GM06990 (cell line): ENCODE results near the gene AKAP5.
"Not testable (repeated sequence)": the region's sequence is repeated elsewhere in the genome, so short reads cannot be mapped to it uniquely, and the experiment has no call there.

ENCODE experiments used
- DNase-seq: peaks from one replicate; pipeline ENCODE4 v3.0.0-alpha.2; 2011; ENCODE audit not compliant: insufficient read length; ENCODE audit errors: extremely low read depth
- H3K27me3 ChIP-seq: replicated peaks from 2 replicates; pipeline ENCODE4 v1.6.0; 2011; ENCODE audit warnings: low read length; ENCODE audit not compliant: control insufficient read depth, insufficient read depth
- H3K36me3 ChIP-seq: 2 replicates; pipeline ENCODE4 v1.5.1; 2011; ENCODE audit warnings: low read length; ENCODE audit not compliant: control insufficient read depth, insufficient read depth
- H3K4me3 ChIP-seq: replicated peaks from 2 replicates; pipeline ENCODE4 v1.5.1; 2011; ENCODE audit warnings: low read depth, mild to moderate bottlenecking, control low read depth, low read length
- CTCF ChIP-seq: IDR thresholded peaks from 2 replicates; pipeline ENCODE4 v1.5.1; 2011; ENCODE audit warnings: low read length, control low read depth, mild to moderate bottlenecking, inconsistent platforms; ENCODE audit not compliant: insufficient read depth, poor library complexity, severe bottlenecking

The AKAP5 gene

GRCh38 chr14:64516969-64517368 lies 51.7 kb downstream of the AKAP5 start:
- Histone ChIP-seq H3K36me3 (peaks cover 2% of the 10 kb centered on the region), H3K27me3 (no peaks in the 10 kb centered on the region), H3K4me3 (no peak overlapping the region)
- no peak for TF ChIP-seq CTCF
- no peak for DNase-seq

GRCh38 chr14:64517667-64518066 lies 52.4 kb downstream of the AKAP5 start:
- not testable (repeated sequence) for H3K4me3 ChIP-seq, DNase-seq, H3K36me3 ChIP-seq, H3K27me3 ChIP-seq

DNA sequence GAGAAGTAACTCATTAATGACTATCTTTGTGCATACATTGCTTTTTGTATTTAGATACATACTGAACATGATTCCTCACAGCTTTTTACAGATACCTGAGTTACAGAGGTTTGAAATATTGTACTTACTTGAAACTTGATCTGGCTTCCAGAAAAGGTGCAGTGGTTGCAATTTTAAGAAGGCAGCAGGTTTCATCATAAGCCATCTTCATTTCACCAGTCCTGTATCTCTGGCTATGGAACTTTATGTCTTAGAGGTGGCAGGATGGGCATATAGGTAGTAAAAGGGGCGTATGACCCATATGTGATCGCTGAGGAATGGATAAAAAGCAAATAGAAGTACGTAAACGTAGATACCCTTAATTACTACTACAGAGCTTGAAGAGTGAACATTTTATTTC lies 52.9 kb downstream of the AKAP5 start:
- TF ChIP-seq CTCF, result no peak
- Histone ChIP-seq H3K36me3 (peaks cover 3% of the 10 kb centered on the region), H3K4me3 (no peak overlapping the region), H3K27me3 (no peaks in the 10 kb centered on the region)
- DNase-seq, result no peak

- no peaks in the 10 kb centered on the region for H3K27me3 ChIP-seq
- peaks cover 3% of the 10 kb centered on the region for H3K36me3 ChIP-seq
- TF ChIP-seq CTCF, result no peak
- no peak overlapping the region for H3K4me3 ChIP-seq
- DNase-seq, result no peak
Observed at GRCh38 chr14:64520699-64521098, 55.4 kb downstream of the AKAP5 start.

DNA sequence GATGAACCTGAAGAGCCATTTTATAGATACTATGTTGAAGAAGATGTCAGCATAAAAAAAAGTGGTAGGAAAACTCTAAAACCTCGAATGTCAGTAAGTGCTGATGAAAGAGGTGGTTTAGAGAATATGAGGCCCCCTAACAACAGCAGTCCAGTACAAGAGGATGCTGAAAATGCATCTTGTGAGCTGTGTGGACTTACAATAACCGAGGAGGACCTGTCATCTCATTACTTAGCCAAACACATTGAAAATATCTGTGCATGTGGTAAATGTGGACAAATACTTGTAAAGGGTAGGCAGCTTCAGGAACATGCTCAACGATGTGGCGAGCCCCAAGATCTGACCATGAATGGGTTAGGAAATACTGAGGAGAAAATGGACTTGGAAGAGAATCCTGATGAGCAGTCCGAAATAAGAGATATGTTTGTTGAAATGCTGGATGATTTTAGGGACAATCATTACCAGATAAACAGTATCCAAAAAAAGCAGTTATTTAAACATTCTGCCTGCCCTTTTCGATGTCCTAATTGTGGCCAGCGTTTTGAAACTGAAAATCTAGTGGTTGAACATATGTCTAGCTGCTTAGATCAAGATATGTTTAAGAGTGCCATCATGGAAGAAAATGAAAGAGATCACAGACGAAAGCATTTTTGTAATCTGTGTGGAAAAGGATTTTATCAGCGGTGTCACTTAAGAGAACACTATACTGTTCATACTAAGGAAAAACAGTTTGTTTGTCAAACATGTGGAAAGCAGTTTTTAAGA lies 57.5 kb downstream of the AKAP5 start:
- DNase-seq, result no peak
- Histone ChIP-seq H3K36me3 (peaks cover 3% of the 10 kb centered on the region), H3K27me3 (no peaks in the 10 kb centered on the region), H3K4me3 (no peak overlapping the region)
- TF ChIP-seq CTCF, result no peak
